Eye (tissue), 1 donor: ENCODE results near the gene RBM22.
"Not testable (repeated sequence)": the region's sequence is repeated elsewhere in the genome, so short reads cannot be mapped to it uniquely, and the experiment has no call there.

Source experiments
- DNase-seq: peaks from one replicate; pipeline ENCODE4 v3.0.0-alpha.2; 2015

RBM22 gene

DNA sequence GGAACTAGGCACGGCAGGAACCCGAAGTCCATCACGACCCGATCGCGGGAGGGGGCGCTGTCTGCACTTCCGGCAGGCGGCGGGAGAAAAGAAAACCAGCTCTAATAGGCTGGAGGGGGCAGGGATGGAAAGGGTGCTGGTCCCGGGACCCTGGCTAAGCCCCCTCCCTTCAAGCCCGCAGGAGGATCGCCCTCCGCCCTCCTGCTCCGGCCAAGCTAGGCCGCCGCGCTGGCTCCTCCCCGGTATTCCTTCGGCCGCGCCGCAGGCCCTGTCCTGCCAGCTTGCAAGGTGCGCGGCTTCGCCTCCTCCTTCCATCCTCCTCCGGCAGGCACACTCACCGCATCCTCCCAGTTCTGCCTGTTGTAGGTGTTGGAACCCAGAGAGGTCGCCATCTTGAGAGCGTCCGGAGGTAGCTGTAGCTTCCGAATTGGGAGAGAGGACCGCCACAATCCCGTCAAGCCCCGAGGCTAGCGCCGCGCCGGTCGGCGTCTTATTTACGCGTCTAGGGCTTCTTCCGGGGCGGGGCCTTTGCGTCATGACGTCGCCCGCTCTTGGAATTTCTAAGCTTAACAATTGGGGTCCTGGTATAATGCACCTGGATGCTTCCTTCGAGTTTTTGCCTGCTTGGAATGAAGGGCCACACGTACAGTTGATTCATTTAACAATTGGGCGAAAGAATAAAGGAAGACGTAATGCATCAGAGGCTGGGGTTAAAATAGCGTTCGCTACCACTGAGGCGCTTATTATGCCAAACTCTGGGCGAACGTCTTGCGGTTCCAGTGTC lies at the start of gene RBM22:
Gene RBM22 (minus strand): TSS at position 469 of the 784 bp plus-strand sequence. CDS start 77 bp downstream, at position 392.
- peak; percentile 97 for DNase-seq

DNA sequence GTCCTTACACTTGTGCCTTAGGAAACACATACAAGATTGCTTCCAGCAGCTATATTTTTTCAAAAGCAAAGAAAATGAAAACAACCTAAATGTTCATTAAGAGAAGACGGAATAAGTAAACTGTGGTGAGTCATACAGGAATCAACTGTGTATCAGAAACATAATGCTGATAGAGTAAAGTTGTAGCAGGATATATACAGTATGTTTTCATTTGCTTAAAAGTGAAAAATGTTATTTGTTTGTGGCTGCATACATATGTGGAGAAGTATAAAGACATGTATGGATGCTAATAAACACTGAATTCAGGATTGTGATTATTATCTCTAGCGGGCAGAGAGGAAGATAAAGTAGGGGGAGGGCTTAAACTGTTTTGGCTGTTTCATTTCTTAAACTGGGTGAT lies 49.6 kb upstream of the RBM22 start:
- DNase-seq: no peak

DNA sequence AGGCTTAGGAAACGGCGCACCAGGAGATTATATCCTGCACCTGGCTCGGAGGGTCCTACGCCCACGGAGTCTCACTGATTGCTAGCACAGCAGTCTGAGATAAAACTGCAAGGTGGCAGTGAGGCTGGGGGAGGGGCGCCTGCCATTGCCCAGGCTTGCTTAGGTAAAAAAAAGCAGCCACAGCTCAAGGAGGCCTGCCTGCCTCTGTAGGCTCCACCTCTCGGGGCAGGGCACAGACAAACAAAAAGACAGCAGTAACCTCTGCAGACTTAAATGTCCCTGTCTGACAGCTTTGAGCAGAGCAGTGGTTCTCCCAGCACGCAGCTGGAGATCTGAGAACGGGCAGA lies 42.3 kb upstream of the RBM22 start:
- DNase-seq: not testable (repeated sequence)

DNA sequence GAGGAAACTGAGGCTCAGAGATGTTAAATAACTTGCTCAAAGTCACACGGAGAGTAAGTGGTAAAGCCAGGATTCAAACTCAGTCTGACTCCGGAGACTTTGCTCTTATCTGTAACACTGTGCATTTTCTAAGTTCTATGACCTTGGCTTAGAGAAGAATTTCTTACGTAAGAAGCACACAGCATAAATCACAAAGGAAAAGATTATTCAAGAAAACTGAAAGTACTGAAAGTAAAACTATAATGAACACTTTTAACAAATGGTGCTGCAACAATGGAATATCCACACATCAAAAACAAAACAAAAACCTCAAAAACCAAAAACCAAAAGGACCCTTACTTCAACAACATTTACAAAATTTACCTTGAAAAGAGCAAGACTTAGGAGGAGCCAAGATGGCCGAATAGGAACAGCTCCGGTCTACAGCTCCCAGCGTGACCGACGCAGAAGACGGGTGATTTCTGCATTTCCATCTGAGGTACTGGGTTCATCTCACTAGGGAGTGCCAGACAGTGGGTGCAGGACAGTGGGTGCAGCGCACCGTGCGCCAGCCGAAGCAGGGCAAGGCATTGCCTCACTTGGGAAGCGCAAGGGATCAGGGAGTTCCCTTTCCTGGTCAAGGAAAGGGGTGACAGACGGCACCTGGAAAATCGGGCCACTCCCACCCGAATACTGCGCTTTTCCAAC lies 41.7 kb upstream of the RBM22 start:
- not testable (repeated sequence) for DNase-seq

DNA sequence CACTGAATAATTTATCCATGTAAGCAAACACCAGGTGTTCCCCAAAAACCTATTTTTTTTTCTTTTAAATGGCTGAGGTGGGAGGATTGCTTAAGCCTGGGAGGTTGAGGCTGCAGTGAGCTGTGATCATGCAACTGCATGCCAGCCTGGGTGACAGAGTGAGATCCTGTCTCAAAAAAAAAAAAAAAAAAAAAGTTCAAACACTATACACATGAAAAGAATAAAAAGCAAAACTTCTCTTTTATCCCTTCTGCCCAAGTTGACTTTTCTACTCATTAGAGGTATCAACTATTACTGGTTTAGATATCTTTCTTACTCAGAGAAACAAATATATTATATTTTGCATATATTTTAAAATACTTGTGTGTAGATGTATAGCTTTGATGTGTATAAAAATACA lies 40.1 kb upstream of the RBM22 start:
- no peak for DNase-seq

DNA sequence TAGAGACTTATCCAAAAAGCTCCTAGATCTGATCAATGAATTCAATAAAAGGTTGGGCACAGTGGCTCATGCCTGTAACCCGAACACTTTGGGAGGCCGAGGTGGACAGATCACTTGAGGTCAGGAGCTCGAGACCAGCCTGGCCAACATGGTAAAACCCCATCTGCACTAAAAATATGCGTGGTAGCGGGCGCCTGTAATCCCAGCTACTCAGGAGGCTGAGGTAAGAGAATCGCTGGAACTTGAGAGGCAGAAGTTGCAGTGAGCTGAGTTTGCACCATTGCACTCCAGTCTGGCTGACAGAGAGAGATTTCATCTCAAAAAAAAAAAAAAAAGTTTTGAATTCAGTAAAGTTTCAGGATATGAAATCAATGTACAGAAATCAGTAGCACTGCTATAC lies 38.0 kb upstream of the RBM22 start:
- DNase-seq: no peak

DNA sequence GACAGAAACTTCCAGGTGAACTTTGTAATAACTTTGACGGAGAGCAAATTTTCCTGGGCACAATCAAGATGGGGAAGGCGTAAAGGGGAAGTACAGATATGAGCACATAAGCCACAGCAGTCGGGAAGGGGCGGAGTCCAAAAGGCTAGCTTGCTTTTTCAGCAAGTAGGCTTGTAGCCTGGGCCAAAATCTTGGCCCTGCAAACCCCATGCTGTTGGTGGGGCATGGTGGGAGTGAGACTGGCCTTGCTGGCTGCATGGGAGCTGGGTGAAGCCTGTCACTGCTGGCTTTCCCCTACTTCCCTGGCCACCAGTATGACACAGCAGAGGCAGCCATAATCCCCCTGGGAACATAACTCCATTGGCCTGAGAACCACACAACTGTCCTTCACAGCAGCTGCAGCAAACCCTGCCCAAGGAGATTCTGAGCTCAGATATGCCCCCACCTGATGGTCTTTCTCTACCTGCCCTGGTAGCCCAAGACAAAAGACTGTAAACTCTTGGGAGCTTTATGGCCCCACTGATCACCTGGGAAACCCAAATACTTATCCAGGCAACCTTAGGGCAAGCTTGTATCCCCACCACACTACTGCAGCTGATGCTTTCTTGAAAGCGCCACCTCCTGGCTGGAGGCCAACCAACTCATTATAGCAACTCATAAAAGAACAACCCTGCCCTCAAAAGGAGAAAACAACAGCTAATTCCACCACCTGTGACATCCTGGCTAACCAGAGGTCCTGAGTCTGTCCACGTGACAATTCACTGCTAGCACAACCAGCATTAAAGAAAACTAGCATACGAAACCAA lies 33.9 kb upstream of the RBM22 start:
- DNase-seq: no peak

DNA sequence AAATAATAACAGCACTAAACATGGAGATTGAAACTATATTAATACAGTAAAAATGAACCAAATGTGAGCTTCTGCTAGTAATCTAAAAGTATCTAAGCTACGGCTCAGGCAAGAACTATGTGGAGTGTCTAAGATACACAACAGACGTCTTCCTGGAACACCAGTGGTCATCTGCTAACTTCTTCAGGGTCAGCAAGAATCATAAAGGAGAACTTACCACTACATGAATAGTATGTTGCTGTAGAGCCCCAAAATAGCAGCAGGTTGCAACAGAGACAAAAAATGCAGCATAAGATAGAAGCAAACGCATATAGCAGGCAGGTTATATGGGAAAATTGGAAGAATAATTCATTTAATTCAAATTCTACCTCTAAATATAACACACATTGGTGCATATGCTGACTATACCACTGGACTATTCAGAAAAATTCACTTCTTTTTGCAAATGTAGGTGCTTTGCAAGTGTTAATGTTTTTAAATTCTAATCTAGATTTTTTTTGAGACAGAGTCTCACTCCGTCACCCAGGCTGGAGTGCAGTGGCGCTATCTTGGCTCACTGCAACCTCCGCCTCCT lies 30.9 kb upstream of the RBM22 start:
- no peak for DNase-seq

DNA sequence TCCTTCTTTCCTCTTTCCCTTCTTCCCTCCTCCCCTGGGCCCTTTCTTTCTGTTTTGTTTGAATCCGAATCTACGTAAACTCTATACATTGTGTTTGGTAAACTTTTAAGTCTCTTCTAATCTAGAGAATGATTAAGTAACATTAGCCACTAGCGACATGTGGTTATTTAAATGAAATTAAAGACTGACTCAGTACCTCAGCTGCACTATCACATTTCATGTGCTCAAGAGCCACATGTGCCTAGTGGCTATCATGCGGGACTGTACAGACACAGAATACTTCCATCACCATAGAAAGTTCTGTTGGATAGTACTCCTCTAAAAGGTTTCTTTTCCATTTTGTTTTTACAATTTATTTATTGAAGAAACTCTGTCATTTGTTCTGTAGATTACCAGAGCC lies 29.0 kb upstream of the RBM22 start:
- DNase-seq: no peak

DNA sequence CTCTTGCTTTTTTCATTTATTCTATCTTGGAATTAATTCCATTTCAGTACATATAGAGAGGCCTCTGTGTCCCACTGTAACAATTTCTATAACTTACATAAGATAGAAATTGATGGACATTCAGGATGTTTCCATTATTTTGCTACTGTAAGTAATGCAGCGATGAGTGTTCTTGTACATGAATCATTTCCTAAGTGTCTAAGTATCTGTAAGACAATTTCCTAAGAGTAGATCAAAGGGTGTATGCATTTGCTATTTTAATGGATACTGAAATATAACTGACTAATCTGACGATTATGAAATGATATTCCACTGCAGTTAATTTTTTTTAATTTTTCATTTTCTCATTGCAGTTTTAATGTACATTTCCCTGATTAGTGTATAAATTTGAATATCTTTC lies 23.0 kb upstream of the RBM22 start:
- no peak for DNase-seq

DNA sequence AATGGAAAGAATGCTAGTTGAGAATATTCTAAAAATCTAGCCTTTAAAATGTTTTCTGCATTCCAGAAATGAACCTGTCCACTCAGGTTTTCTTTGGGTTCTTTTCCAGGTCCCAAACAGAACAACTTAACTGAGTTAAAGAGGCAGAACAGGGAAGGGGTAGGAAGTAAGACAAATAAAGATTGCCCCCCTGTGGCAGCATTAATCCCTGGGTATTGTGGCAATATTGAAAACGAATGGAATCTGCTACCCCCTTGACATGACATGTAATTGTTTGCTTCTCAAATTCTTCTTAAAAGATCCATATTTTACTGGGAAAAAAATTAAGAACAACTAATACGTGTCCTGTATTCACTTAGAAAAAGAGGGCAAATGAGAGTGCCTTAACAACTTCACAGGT lies 9.3 kb upstream of the RBM22 start:
- DNase-seq: no peak

DNA sequence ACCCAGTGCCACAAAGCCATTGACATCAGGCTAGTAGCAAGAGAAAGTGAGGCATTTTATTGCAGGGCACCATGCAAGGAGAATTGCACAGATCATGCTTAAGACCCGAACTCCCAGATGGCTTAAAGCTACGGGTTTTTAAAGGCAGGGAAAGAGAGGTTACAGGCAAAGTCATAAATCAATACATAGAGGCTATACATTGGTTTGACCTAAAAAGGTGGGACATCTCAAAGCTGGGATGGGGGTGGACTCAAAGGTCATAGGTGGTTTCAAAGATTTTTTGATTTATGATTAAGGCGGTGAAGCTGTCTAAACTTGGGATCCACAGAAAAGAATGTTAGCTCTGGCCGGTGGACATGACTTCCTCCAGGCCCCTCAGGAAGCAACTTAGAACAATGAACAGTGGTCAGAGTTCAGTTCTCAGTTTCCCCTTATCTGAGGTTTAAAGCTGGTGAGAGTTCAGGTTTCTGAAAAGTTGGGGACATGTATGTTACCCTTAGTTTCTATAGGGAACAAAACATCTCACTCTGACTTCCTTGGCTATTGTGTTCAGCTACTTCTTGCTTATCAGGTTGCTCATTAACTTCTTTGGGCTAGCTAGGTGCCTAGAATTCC lies 6.0 kb upstream of the RBM22 start:
- no peak for DNase-seq

DNA sequence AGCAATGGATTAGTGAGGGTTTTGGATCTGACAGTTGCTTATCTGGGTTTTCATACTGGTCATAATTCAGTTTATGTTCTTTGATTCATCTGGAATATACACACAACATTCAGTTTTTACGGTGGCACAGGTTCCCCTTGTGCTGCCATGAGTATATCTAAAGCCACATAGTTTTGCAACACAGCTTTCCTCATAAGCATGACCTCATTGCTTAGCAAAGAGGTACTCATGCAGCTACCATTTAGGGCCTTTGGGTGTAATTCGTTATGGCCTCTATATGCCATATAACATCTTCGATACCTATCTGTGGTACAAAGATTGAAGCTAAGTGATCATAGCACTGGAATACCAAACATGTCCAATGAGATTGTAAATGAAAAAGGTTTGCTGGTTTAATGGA lies 2.9 kb upstream of the RBM22 start:
- no peak for DNase-seq

DNA sequence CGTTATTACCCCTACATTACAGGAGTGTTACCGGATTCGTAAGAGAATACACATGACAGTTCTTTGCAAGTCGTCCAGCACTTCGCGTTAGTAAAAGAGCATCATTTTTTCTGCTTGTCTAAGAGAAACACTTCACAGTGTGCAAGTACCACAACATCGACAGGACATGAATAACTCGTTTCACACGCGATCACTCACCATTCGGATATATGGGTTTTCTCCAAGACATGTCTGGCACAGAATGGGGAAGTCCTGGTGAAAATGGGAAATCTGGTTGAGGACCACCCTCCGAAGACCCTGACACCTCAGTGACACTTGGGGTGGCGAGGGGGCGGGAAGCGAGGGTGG lies 642 bp downstream of the RBM22 start:
- DNase-seq: no peak

DNA sequence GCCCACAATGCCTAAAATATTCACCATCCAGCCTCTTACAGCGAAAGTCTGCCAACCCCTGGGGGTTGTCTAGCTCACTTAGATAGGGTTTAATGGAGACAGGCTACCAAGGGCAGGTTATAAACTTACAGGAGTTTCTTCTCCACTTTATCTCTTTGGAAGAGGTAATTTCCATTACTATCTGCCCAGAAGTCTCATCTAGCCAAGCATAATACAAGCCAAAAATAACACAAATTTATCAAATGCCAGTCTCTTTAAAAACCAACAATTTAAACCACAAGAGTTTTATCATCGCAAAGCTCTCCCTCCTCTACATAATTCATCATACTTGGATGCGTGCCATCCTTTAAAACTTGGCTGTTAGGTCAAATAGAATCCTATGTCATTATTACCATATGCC lies 6.2 kb downstream of the RBM22 start:
- no peak for DNase-seq

DNA sequence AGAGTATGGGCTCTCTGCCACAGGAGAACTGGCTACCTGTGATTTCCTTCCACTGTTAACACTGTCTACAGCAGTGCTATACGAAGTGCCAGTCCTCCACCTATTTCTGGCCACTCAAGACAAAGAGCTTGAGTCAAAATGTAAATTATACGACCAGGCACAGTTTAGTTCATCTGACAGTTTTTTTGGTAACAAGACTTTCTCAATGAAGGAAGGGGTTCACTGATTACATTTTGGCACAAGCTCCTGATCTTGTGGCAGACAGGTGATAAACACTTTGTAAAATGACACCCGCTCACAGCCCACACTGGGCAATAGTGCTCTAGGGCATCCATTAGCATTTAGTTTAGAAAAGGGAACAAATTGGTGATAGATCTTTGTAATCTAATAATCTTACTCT lies 8.6 kb downstream of the RBM22 start:
- no peak for DNase-seq

DNA sequence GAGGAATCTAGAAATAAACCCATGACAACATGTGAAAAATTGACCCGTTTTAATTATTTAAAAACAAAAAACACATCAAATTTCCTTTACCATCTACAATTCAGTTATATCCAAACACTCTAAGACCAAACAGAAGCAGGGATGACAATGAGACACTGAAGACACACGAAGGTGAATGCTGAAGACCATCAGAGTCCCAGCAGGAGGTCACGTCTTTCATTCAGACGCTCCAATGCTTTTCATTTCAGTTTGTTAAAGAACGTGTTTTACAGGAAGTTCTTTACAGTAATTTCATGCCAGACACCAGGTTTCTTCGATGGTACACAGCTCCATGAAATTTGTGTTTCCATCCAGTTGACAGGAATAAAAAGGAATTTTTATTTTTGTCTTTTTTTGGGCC lies 10.1 kb downstream of the RBM22 start:
- DNase-seq: no peak

DNA sequence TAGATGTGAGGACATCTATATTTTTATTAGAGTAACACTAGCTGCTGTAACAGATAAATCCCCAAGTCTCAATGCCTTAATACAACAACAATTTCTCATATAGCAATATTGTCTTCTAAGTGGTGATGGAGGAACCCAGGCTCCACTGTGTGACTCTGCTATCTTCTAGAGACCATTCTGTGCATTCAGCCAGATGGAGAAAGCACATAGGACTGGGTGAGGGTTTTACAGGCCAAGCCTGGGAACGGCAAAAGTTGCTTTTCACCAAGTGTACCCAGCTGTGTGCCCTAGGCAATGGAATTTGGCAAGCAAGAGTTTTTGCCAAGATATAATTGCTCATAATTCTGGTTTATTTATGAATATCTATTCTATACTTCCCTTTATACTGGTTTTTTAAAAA lies 11.7 kb downstream of the RBM22 start:
- DNase-seq: no peak

DNA sequence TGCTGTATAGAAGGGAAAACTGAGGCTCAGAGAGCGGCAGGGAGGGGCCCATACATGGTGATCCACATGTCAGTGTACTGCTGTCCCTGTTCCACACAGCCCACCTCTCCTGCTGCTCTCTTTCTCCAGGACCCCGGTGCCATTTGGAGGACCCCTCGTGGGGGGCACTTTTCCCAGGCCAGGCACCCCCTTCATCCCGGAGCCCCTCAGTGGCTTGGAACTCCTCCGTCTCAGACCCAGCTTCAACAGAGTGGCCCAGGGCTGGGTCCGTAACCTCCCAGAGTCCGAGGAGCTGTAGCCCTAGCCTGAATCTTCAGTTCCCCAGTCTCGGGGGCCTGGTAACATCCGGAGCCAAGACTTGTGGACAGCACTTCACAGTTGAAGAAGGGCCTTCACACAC lies 24.3 kb downstream of the RBM22 start:
- DNase-seq: no peak

DNA sequence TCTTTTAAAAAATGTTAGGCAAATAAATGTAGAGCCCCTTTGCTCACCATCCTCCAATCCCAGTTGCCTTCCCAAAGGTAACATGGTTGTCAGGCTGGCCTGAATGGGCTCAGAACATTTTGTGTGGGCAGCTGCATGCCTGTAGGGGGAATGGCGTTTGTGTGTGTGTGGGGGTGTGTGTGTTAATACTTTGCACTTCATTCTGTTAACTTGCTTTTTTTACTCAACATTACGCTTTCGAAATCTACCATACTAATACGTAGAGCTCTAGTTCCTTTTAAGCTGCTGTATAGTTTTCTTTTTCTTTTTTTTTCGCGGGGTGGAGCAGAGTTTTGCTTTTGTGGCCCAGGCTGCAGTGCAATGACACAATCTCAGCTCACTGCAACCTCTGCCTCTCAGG lies 25.8 kb downstream of the RBM22 start:
- no peak for DNase-seq

DNA sequence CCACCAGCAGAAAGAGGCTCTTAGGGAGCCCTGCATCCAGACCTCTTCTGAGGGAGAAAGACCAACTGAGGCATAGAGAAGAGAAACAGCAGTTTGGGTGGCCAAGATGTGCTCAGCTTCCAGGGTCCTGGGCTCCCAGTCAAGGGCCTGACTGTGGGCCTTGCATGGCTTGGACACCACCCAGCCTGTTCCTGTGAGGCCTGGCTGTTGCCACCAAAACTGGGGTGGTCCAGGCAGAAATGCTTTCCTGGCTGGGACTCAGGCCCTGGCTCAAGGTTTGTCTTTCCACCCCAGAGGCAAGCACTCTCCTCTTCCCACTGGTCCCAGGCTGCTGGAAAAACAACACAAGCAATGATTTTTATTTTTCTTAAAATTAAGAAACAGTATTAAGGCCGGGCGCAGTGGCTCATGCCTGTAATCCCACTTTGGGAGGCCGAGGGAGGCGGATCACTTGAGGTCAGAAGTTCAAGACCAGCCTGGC lies 26.5 kb downstream of the RBM22 start:
- DNase-seq: no peak

DNA sequence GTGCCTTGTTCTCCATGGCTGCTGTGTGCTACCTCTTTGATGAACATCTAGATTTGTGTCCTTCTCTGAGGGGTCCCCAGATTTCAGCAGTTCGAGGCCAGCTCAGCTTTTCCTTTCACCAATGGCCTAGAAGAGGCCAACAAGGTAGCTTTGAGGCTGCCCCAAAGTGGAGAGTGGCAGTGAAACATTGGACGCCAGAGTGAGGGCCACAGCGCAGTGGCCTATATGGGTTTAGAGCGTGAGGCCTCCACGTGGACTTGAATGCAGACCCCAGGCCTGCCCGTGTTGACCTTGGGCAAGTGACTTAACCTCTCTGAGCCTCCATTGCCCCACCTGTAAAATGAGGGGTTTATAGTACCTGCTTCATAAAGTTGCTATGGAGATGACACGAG lies 28.0 kb downstream of the RBM22 start:
- no peak for DNase-seq

DNA sequence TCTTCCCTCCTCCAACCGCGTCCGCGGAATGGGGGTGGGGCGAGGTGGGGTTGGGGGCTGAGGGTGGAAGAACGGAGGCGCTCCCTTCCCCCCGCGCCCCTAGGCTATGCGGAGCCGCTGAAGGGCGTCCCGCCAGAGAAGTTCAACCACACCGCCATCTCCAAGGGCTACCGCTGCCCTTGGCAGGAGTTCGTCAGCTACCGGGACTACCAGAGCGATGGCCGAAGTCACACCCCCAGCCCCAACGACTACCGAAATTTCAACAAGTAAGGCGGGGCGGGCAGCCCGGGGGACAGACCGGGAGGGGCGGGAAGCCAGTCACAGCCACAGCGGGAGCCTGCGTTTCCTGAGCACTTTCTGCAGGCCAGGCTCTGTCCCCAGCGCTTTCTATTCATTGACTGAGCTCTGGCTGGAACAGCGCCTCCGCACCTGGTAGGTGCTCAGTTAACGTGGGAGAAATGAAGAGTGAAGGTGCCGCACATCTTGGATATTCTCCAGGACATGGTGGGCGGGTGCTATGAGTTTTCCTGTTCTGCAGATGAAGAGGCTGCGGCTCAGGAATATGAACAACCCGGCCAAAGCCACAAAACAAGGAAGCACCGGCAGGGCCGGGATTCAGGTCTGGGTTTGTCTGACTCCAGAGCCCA lies 28.5 kb downstream of the RBM22 start:
- peak; percentile 71 for DNase-seq
